HG03575 (cell line): ENCODE measurements around the gene NSUN5.
"Not testable (repeated sequence)": the region's sequence is repeated elsewhere in the genome, so short reads cannot be mapped to it uniquely, and the experiment has no call there.

Experiments
- ATAC-seq: cut with Tn5 transposase; IDR thresholded peaks from one replicate; pipeline ENCODE4 v1.9.1; 2021; ENCODE audit not compliant: unreplicated experiment, insufficient number of reproducible peaks, low FRiP score; ENCODE audit errors: extremely low read depth

NSUN5 gene

GRCh38 chr7:73328696-73329095 lies 20.1 kb upstream of the NSUN5 start:
- ATAC-seq = no peak

- not testable (repeated sequence) for ATAC-seq
Observed at GRCh38 chr7:73327922-73328321, 19.3 kb upstream of the NSUN5 start, which contains the start of the genes FKBP6 and TRIM50. Gene FKBP6 (plus strand): TSS chr7:73328161. CDS start chr7:73328429, 268 bp downstream. Gene TRIM50 (minus strand): TSS chr7:73328082. CDS start chr7:73324787, 3,295 bp downstream.

- not testable (repeated sequence) for ATAC-seq
Observed at GRCh38 chr7:73327449-73327848, 18.8 kb upstream of the NSUN5 start.

GRCh38 chr7:73325424-73325823 lies 16.8 kb upstream of the NSUN5 start:
- ATAC-seq = not testable (repeated sequence)

GRCh38 chr7:73324081-73324845 lies 15.6 kb upstream of the NSUN5 start:
- ATAC-seq = not testable (repeated sequence)

- not testable (repeated sequence) for ATAC-seq
Observed at GRCh38 chr7:73323434-73324080, 14.9 kb upstream of the NSUN5 start.

GRCh38 chr7:73320009-73320408 lies 11.4 kb upstream of the NSUN5 start:
- not testable (repeated sequence) for ATAC-seq

GRCh38 chr7:73319541-73319940 lies 10.9 kb upstream of the NSUN5 start:
- ATAC-seq = not testable (repeated sequence)

GRCh38 chr7:73318656-73319204 lies 10.1 kb upstream of the NSUN5 start:
- ATAC-seq = not testable (repeated sequence)

- no peak for ATAC-seq
Observed at GRCh38 chr7:73316521-73316920, 7.9 kb upstream of the NSUN5 start.

GRCh38 chr7:73314271-73314670 lies 5.6 kb upstream of the NSUN5 start:
- ATAC-seq = no peak

- no peak for ATAC-seq
Observed at GRCh38 chr7:73313521-73313906, 4.9 kb upstream of the NSUN5 start.

- no peak for ATAC-seq
Observed at GRCh38 chr7:73312831-73313520, 4.3 kb upstream of the NSUN5 start.

- not testable (repeated sequence) for ATAC-seq
Observed at GRCh38 chr7:73311421-73311820, 2.8 kb upstream of the NSUN5 start.

- ATAC-seq = no peak
Observed at GRCh38 chr7:73308074-73308664, 457 bp downstream of the NSUN5 start.

GRCh38 chr7:73307436-73307835 lies 1.2 kb downstream of the NSUN5 start:
- ATAC-seq = no peak

- ATAC-seq = not testable (repeated sequence)
Observed at GRCh38 chr7:73304612-73305387, 3.8 kb downstream of the NSUN5 start.

- no peak for ATAC-seq
Observed at GRCh38 chr7:73304071-73304470, 4.6 kb downstream of the NSUN5 start.
